Measurements from ENCODE around the gene TLL2.

TLL2 gene

GRCh38 chr10:96325719-96326373 is 187.9 kb downstream of the TLL2 start:
- Histone ChIP-seq H3K9me2 (replicated peaks; ENCODE audit: insufficient read depth, low read length) (no peaks in the 10 kb centered on the region), H3K27me3 (replicated peaks; ENCODE audit: insufficient read depth, low read length) (no peaks in the 10 kb centered on the region), H3K9me3 (replicated peaks; ENCODE audit: insufficient read depth, low read length) (no peaks in the 10 kb centered on the region), H3K36me3 (replicated peaks; ENCODE audit: insufficient read depth, low read length) (no peaks in the 10 kb centered on the region), H3K4me2 (ENCODE audit: low read depth, low read length) (no peak overlapping the region), H4K20me1 (ENCODE audit: insufficient read depth, low read length) (no peaks in the 10 kb centered on the region), H3K4me3 (ENCODE audit: low read length) (no peak overlapping the region), H3K9ac (ENCODE audit: low read length) (no peak overlapping the region), H3F3A (ENCODE audit: insufficient read depth, low read length) (no peaks in the 10 kb centered on the region), H3K4me1 (ENCODE audit: low read length) (no peaks in the 10 kb centered on the region), H3K79me2 (ENCODE audit: low read length) (no peaks in the 10 kb centered on the region), H3K27ac (ENCODE audit: low read length) (no peak overlapping the region), H2AFZ (ENCODE audit: low read length) (no peak overlapping the region)
- no peak for TF ChIP-seq EZH2 (optimal IDR thresholded peaks at IDR 0.05; ENCODE audit: low read depth, low read length)
- no peak for TF ChIP-seq EZH2phosphoT487 (IDR thresholded peaks at IDR 0.05; ENCODE audit: low read length)
- no peak for TF ChIP-seq CTCF (IDR thresholded peaks at IDR 0.05; ENCODE audit: low read length)
- no peak for DNase-seq

GRCh38 chr10:96324447-96324846 is 189.3 kb downstream of the TLL2 start:
- no peak overlapping the region for H3K4me3 ChIP-seq (ENCODE audit: low read length)
- no peak overlapping the region for H3K27ac ChIP-seq (ENCODE audit: low read length)
- TF ChIP-seq EZH2phosphoT487 (IDR thresholded peaks at IDR 0.05; ENCODE audit: low read length) (no peak), CTCF (IDR thresholded peaks at IDR 0.05; ENCODE audit: low read length) (no peak), EZH2 (optimal IDR thresholded peaks at IDR 0.05; ENCODE audit: low read depth, low read length) (no peak)
- no peak for DNase-seq
- no peak overlapping the region for H3K9ac ChIP-seq (ENCODE audit: low read length)
- H2AFZ ChIP-seq (ENCODE audit: low read length) = no peak overlapping the region
- H3K27me3 ChIP-seq (replicated peaks; ENCODE audit: insufficient read depth, low read length) = no peaks in the 10 kb centered on the region
- no peaks in the 10 kb centered on the region for H3F3A ChIP-seq (ENCODE audit: insufficient read depth, low read length)
- H3K9me3 ChIP-seq (replicated peaks; ENCODE audit: insufficient read depth, low read length) = no peaks in the 10 kb centered on the region
- no peak overlapping the region for H3K4me2 ChIP-seq (ENCODE audit: low read depth, low read length)
- no peaks in the 10 kb centered on the region for H3K9me2 ChIP-seq (replicated peaks; ENCODE audit: insufficient read depth, low read length)
- H3K36me3 ChIP-seq (replicated peaks; ENCODE audit: insufficient read depth, low read length) = no peaks in the 10 kb centered on the region
- H3K4me1 ChIP-seq (ENCODE audit: low read length) = no peaks in the 10 kb centered on the region
- H3K79me2 ChIP-seq (ENCODE audit: low read length) = no peaks in the 10 kb centered on the region
- no peaks in the 10 kb centered on the region for H4K20me1 ChIP-seq (ENCODE audit: insufficient read depth, low read length)

- Histone ChIP-seq H3K4me2 (ENCODE audit: low read depth, low read length) (no peak overlapping the region), H3K79me2 (ENCODE audit: low read length) (no peaks in the 10 kb centered on the region), H3F3A (ENCODE audit: insufficient read depth, low read length) (no peaks in the 10 kb centered on the region), H4K20me1 (ENCODE audit: insufficient read depth, low read length) (no peaks in the 10 kb centered on the region), H3K4me1 (ENCODE audit: low read length) (no peaks in the 10 kb centered on the region), H3K9me2 (replicated peaks; ENCODE audit: insufficient read depth, low read length) (no peaks in the 10 kb centered on the region), H3K9me3 (replicated peaks; ENCODE audit: insufficient read depth, low read length) (no peaks in the 10 kb centered on the region), H3K27ac (ENCODE audit: low read length) (no peak overlapping the region), H2AFZ (ENCODE audit: low read length) (no peak overlapping the region), H3K36me3 (replicated peaks; ENCODE audit: insufficient read depth, low read length) (no peaks in the 10 kb centered on the region), H3K4me3 (ENCODE audit: low read length) (no peak overlapping the region), H3K27me3 (replicated peaks; ENCODE audit: insufficient read depth, low read length) (no peaks in the 10 kb centered on the region), H3K9ac (ENCODE audit: low read length) (no peak overlapping the region)
- DNase-seq = no peak
- TF ChIP-seq EZH2phosphoT487 (IDR thresholded peaks at IDR 0.05; ENCODE audit: low read length) (no peak), CTCF (IDR thresholded peaks at IDR 0.05; ENCODE audit: low read length) (no peak), EZH2 (optimal IDR thresholded peaks at IDR 0.05; ENCODE audit: low read depth, low read length) (no peak)
These were observed 191.5 kb downstream of the TLL2 start for GRCh38 chr10:96322275-96322674.
